Right hindlimb (tissue), 1 donor: ENCODE measurements around the gene ORMDL3.

Experiments used
- DNase-seq: peaks from one replicate; pipeline ENCODE4 v3.0.0-alpha.2; 2018

ORMDL3 gene, protein sequence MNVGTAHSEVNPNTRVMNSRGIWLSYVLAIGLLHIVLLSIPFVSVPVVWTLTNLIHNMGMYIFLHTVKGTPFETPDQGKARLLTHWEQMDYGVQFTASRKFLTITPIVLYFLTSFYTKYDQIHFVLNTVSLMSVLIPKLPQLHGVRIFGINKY

GRCh38 chr17:39927101-39927928, at the start of gene ORMDL3, which contains the start of gene LRRC3C:
Gene ORMDL3 (minus strand): TSS chr17:39927601. CDS start chr17:39924203, 3,398 bp downstream.
Gene LRRC3C (plus strand): TSS chr17:39927732. CDS start chr17:39941524, 13,792 bp downstream.
- peak; percentile 96 for DNase-seq

- DNase-seq, result no peak
Measured at GRCh38 chr17:39975801-39976200, 48.4 kb upstream of the ORMDL3 start.

GRCh38 chr17:39974433-39974832, 47.0 kb upstream of the ORMDL3 start:
- no peak for DNase-seq

DNA sequence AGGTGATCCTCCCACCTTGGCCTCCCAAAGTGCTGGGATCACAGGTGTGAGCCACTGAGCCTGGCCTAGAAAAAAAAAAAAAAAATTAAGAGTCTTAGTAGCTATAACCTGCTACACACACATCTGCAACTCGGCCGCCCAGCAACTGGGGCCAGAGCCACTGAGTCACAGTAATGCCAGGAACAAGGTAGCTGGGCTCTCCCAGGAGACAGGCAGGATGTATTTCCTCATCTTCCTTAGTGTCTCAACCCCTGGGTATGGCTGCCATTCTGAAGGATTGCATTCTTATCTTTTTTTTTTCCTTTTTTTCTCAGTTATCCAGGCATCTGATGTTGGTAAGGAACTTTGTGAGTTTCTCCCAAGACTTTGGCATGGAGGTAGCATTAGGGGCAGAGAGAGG, 46.1 kb upstream of the ORMDL3 start:
- no peak for DNase-seq

DNA sequence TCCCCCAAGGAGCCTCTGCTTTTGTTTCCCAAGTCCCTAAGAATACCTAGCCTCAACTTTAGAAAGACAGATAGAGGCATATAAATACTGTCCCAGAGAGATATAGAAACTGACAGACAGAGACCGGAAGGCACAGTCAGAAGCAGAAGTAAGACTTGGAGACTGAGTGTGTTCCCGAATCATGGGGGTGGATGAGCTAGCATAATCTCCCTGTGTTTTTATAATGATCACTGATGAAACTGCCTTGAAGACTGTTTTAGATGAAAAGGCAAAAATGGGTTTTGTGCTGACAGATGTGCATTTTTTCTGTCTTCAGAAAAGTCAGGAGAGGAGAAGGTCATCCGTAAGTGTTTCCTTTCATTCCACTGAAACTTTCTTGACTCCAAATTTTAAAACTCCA, 44.9 kb upstream of the ORMDL3 start:
- DNase-seq, result no peak

DNA sequence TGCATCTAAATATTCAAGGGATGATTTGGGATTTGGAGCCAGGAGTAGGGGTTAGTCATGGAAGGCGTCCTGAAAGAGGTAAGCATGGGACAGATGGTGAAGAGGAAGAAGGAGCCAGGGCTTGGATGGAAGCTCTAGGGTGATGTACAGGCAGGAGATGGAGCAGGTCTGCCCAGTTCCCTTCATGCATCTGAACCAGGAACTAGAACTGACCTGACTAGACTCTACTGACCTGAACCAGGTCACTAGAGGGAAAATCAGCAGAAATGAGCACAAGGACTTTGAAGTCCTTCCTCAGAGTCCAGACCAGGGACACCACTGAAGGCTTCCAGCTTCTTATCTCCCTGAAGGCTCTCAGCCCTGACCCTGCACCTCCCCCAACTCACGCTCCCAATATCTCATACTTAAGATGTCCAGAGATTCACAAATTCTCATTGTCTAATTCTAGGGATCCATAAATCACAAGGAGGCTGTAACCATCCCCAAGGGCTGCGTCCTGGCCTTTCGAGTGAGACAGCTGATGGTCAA, 43.7 kb upstream of the ORMDL3 start:
- no peak for DNase-seq

DNA sequence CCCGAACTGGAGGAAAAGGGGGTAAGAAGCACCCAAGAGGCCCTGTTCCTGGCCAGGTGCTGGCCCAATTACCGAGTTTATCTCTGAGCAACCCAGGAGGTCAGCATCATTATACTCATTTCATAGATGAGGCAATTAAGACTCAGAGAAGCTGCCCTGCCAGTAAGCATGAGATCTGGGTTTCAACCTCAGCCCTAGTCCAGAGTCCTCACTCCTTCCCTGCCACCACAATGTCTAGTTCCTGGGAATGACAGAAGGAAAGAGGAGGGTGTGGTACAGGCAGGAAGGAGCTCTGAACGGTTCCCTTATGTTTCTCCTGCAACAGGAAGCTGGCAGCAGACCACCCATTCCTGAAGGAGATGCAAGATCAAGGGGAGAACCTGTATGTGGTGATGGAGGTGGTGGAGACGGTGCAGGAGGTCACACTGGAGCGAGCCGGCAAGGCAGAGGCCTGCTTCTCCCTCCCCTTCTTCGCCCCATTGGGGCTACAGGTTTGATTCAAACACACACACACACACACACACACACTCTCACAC, 42.8 kb upstream of the ORMDL3 start:
- DNase-seq, result no peak

GRCh38 chr17:39969375-39969774, 42.0 kb upstream of the ORMDL3 start:
- no peak for DNase-seq

GRCh38 chr17:39968761-39969160, 41.4 kb upstream of the ORMDL3 start:
- DNase-seq, result no peak

DNA sequence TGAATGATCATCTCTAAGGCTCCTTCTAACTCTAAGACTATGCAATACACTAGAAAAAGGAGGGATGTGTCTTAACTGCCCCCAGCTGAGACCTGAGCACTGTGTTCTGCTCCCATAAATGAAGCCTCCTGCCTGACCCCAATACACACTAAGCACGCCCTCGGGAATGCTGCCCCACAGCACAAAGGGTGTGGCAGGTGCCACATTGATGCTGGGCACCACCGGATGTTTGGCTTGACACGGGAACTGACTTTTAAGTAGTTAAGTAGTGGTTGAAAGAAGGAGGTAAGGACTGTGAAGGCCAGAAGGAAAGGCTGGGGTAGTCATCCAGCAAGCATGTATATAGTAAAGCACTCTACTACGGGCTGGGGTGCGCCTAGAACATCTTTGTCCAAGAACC, 39.4 kb upstream of the ORMDL3 start:
- no peak for DNase-seq

GRCh38 chr17:39965017-39965699, 37.8 kb upstream of the ORMDL3 start:
- DNase-seq, result no peak

- DNase-seq, result no peak
Measured at GRCh38 chr17:39963829-39964228, 36.4 kb upstream of the ORMDL3 start.

DNA sequence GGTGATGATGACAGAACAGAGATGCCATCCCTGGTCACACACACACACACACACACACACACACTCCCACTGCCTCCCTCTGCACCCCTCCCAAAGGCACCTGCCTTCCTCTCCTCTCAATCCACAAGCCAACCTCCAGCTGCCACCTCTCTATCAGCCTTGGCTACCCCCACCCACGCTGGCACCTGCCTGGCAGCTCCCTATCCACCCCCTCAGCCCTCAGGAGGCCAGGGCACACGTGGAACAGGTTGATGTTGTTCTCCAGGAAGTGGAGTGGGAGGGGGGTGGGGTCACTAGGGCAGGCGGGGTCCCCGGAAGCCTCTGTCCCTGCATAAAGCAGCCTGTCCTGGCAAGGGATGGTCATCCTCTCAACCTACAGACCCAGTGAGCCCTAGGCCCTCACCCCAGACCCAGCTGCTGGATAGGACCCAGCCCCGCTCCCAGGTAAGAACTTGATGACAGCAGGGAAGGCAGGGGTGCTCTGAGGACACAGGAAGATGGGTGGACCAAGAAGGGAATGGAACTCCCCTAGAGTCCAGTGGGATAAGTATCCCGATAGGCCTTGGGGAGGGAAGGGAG, 35.3 kb upstream of the ORMDL3 start, which contains the start of gene GSDMA:
Gene GSDMA, plus strand, starts transcription at position 363 of the 579 bp plus-strand sequence. CDS start 2,684 bp downstream, outside the sequence.
- no peak for DNase-seq

- DNase-seq, result no peak
Measured at GRCh38 chr17:39960524-39961041, 33.2 kb upstream of the ORMDL3 start.

- DNase-seq, result no peak
Measured at GRCh38 chr17:39955726-39956225, 28.4 kb upstream of the ORMDL3 start.

DNA sequence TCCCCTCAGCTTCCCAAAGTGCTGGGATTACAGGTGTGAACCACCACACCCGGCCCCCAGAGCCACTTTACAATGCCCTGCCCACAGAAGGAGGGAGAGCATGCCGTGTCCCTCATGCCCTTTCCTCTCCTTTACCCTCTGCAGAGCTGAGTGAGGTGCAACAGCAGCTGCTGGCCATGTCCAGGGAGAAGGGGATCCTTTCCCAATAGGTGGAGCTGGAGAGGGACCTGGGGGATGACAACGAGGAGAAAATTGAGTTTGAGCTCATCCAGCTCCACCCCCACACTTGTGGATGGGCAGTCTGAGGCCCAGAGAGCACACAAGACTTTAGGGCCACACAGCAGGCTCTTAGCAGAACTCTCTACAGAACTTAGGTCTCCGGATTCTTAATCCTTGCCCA, 27.5 kb upstream of the ORMDL3 start:
- no peak for DNase-seq

DNA sequence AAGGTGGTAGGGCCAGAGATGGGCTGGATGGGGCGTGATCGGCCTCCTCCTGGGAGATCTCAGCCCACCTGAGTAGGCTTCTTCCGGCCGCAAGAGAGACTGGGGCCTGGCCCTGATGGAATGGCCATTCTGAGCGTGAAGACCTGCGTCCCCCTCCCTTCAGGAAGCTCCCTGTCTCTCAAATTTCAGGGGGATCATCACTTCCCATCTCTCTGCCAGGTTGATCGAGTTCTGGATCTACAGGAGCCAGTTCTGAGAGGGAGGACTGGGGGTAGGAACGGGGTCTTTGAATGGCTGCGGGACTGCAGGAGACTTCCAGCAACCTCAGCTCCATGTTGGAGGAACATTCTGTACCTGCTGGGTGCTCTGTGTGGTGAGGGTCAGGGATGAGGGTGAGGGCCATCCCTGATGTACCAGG, 26.1 kb upstream of the ORMDL3 start:
- no peak for DNase-seq

- DNase-seq, result peak; percentile 97
Measured at GRCh38 chr17:39952680-39953470, 25.5 kb upstream of the ORMDL3 start.

- DNase-seq, result no peak
Measured at GRCh38 chr17:39951924-39952679, 24.7 kb upstream of the ORMDL3 start.

- peak; percentile 43 for DNase-seq
Measured at GRCh38 chr17:39950871-39951348, 23.5 kb upstream of the ORMDL3 start.
